Body of pancreas (tissue), 4 donors: ENCODE results near the gene SLCO1A2.

Experiments used
- POLR2A ChIP-seq, 3 donors: fragments of 450-650 bp; IDR thresholded peaks; one replicate each; pipeline ENCODE4 v1.6.1; 2016; ENCODE audit warnings: antibody characterized with exemption in 3 of 3, mild to moderate bottlenecking in 2 of 3
- TF ChIP-seq, protein P1 (sequence below), 7 experiments: fragments of 450-650 bp in 4 of 7; fragments of 200-600 bp in 3 of 7; sonication (generic) in 3 of 7; IDR thresholded peaks; one replicate each; pipeline ENCODE4 v1.5.1; 2016 to 2019; ENCODE audit warnings: antibody characterized with exemption in 7 of 7

DNA sequence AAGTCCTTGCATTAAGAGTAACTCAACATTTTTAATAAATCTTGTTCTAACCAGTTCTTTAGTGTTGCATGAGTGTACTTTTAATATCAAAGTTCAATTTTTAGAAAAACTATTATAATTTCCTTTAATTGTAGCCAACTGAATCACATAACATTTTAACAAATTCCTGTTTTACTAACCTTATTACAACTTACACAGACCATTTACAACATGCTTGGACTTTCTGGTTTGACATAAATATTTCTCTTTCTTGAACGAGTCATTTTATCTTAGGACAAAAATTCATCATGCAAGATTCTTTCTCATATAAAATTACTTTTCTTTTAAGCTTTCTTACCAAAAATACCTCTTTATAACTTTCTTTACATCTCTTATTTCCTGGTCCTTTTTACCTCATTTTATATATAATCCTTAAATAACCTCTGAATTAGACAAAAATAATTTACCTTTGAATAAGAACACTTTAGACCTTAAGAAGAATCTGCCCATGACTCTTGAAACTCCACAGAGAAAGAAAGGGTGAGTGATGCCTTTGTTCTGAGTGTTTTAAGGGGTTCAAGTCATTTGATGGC, 3.9 kb downstream of the SLCO1A2 start:
- TF ChIP-seq, protein P1, sequence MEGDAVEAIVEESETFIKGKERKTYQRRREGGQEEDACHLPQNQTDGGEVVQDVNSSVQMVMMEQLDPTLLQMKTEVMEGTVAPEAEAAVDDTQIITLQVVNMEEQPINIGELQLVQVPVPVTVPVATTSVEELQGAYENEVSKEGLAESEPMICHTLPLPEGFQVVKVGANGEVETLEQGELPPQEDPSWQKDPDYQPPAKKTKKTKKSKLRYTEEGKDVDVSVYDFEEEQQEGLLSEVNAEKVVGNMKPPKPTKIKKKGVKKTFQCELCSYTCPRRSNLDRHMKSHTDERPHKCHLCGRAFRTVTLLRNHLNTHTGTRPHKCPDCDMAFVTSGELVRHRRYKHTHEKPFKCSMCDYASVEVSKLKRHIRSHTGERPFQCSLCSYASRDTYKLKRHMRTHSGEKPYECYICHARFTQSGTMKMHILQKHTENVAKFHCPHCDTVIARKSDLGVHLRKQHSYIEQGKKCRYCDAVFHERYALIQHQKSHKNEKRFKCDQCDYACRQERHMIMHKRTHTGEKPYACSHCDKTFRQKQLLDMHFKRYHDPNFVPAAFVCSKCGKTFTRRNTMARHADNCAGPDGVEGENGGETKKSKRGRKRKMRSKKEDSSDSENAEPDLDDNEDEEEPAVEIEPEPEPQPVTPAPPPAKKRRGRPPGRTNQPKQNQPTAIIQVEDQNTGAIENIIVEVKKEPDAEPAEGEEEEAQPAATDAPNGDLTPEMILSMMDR (IDR thresholded peaks at IDR 0.05): no peak
- no peak for TF ChIP-seq POLR2A (IDR thresholded peaks at IDR 0.05)
